HG02588 (cell line): Measurements from ENCODE around the gene DUSP2.
"Not testable (repeated sequence)": the region's sequence is repeated elsewhere in the genome, so short reads cannot be mapped to it uniquely, and the experiment has no call there.

Experiments used
- ATAC-seq: cut with Tn5 transposase; IDR thresholded peaks from one replicate; pipeline ENCODE4 v1.9.1; 2021; ENCODE audit warnings: mild to moderate bottlenecking, moderate library complexity; ENCODE audit not compliant: unreplicated experiment

The DUSP2 gene

GRCh38 chr2:96148410-96149217 lies 3.4 kb upstream of the DUSP2 start:
- ATAC-seq: peak; percentile 33

GRCh38 chr2:96147593-96148201 lies 2.5 kb upstream of the DUSP2 start:
- no peak for ATAC-seq

GRCh38 chr2:96146881-96147592 lies 1.8 kb upstream of the DUSP2 start:
- no peak for ATAC-seq

- peak; percentile 29 for ATAC-seq
Observed at GRCh38 chr2:96146153-96146880, 1.1 kb upstream of the DUSP2 start.

- no peak for ATAC-seq
Observed at GRCh38 chr2:96145848-96146152, 560 bp upstream of the DUSP2 start.

GRCh38 chr2:96144481-96145035 lies 682 bp downstream of the DUSP2 start:
- ATAC-seq: peak; percentile 2

- no peak for ATAC-seq
Observed at GRCh38 chr2:96143848-96144480, 1.3 kb downstream of the DUSP2 start.

GRCh38 chr2:96143231-96143847 lies 1.9 kb downstream of the DUSP2 start:
- no peak for ATAC-seq

GRCh38 chr2:96142217-96143113 lies 2.8 kb downstream of the DUSP2 start:
- ATAC-seq: no peak

GRCh38 chr2:96141624-96141967 lies 3.6 kb downstream of the DUSP2 start:
- ATAC-seq: not testable (repeated sequence)

GRCh38 chr2:96140941-96141623 lies 4.2 kb downstream of the DUSP2 start:
- ATAC-seq: no peak

GRCh38 chr2:96139181-96139758 lies 6.0 kb downstream of the DUSP2 start:
- no peak for ATAC-seq

- ATAC-seq: no peak
Observed at GRCh38 chr2:96138179-96139145, 6.8 kb downstream of the DUSP2 start, which contains the start of gene ASTL. ASTL (minus strand) TSS chr2:96138502; CDS start chr2:96138436, 66 bp downstream.

GRCh38 chr2:96137321-96138178 lies 7.7 kb downstream of the DUSP2 start:
- ATAC-seq: no peak

GRCh38 chr2:96136129-96136720 lies 9.0 kb downstream of the DUSP2 start:
- ATAC-seq: no peak

GRCh38 chr2:96135621-96136020 lies 9.6 kb downstream of the DUSP2 start:
- ATAC-seq: no peak
